KOPT-K1 (cell line): ENCODE data around the gene CNNM2.
A peak's percentile ranks its signal among the peaks of the same experiment; 100 is the strongest.

ENCODE experiments used
- H3K27ac ChIP-seq: fragments of 200-600 bp; sonication (generic); 2 replicates; pipeline ENCODE4 v1.5.1; 2016; ENCODE audit warnings: antibody characterized with exemption, mild to moderate bottlenecking, low read depth, low read length; ENCODE audit not compliant: poor library complexity, severe bottlenecking
- H3K36me3 ChIP-seq: fragments of 200-600 bp; sonication (generic); 2 replicates; pipeline ENCODE4 v1.5.1; 2017; ENCODE audit warnings: antibody characterized with exemption, mild to moderate bottlenecking, low read length, moderate library complexity; ENCODE audit not compliant: insufficient read depth
- H3K9me3 ChIP-seq: fragments of 200-600 bp; sonication (generic); 2 replicates; pipeline ENCODE4 v1.5.1; 2017; ENCODE audit warnings: antibody characterized with exemption, low read length, mild to moderate bottlenecking; ENCODE audit not compliant: insufficient read depth, poor library complexity, severe bottlenecking

CNNM2 gene

GRCh38 chr10:102917962-102918816 is at the start of gene CNNM2:
Gene CNNM2 (plus strand): TSS chr10:102918294. CDS start chr10:102918481, 187 bp downstream.
- Histone ChIP-seq H3K27ac (peak within 1 kb of the TSS; percentile 63), H3K36me3 (no peaks in the 10 kb centered on the region), H3K9me3 (no peaks in the 10 kb centered on the region)

GRCh38 chr10:102868911-102869257 is 49.2 kb upstream of the CNNM2 start:
- Histone ChIP-seq H3K27ac (peak overlapping the region; percentile 65), H3K9me3 (no peaks in the 10 kb centered on the region)

GRCh38 chr10:102869258-102870198 is 48.6 kb upstream of the CNNM2 start, which contains the start of gene AS3MT:
Gene AS3MT (plus strand): TSS chr10:102869470. CDS start chr10:102869593, 123 bp downstream.
- Histone ChIP-seq H3K36me3 (no peaks in the 10 kb centered on the region), H3K9me3 (no peaks in the 10 kb centered on the region), H3K27ac (peak within 1 kb of the TSS; percentile 65)

More at GRCh38 chr10:102868911-102869257, 49.2 kb upstream of the CNNM2 start:
- peaks cover under 1% of the 10 kb centered on the region; the same call in 1 of the 2 replicates for H3K36me3 ChIP-seq

- no peak overlapping the region for H3K27ac ChIP-seq
- no peaks in the 10 kb centered on the region for H3K36me3 ChIP-seq
- H3K9me3 ChIP-seq = no peaks in the 10 kb centered on the region
Observed at GRCh38 chr10:102870221-102870620, 47.9 kb upstream of the CNNM2 start.

- Histone ChIP-seq H3K36me3 (peaks cover 5% of the 10 kb centered on the region; the same call in 1 of the 2 replicates), H3K9me3 (no peaks in the 10 kb centered on the region), H3K27ac (no peak overlapping the region)
Observed at GRCh38 chr10:102872163-102872562, 45.9 kb upstream of the CNNM2 start.

- H3K9me3 ChIP-seq = no peaks in the 10 kb centered on the region
- peaks cover 26% of the 10 kb centered on the region; the same call in 1 of the 2 replicates for H3K36me3 ChIP-seq
- H3K27ac ChIP-seq = no peak overlapping the region
Observed at GRCh38 chr10:102876747-102877153, 41.3 kb upstream of the CNNM2 start.

- Histone ChIP-seq H3K9me3 (no peaks in the 10 kb centered on the region), H3K27ac (no peak overlapping the region)
Observed at GRCh38 chr10:102878629-102879028, 39.5 kb upstream of the CNNM2 start.

GRCh38 chr10:102880256-102880655 is 37.8 kb upstream of the CNNM2 start:
- H3K9me3 ChIP-seq = no peaks in the 10 kb centered on the region
- peaks cover 26% of the 10 kb centered on the region; the same call in 1 of the 2 replicates for H3K36me3 ChIP-seq
- no peak overlapping the region for H3K27ac ChIP-seq

More at GRCh38 chr10:102878629-102879028, 39.5 kb upstream of the CNNM2 start:
- H3K36me3 ChIP-seq = peaks cover 26% of the 10 kb centered on the region; the same call in 1 of the 2 replicates

- Histone ChIP-seq H3K36me3 (peaks cover 16% of the 10 kb centered on the region; the same call in 1 of the 2 replicates), H3K9me3 (no peaks in the 10 kb centered on the region), H3K27ac (no peak overlapping the region)
Observed at GRCh38 chr10:102888048-102888447, 30.0 kb upstream of the CNNM2 start.

GRCh38 chr10:102894466-102895213 is 23.5 kb upstream of the CNNM2 start:
- H3K9me3 ChIP-seq = no peaks in the 10 kb centered on the region
- no peak overlapping the region for H3K27ac ChIP-seq
- H3K36me3 ChIP-seq = peaks cover 24% of the 10 kb centered on the region

- no peaks in the 10 kb centered on the region for H3K9me3 ChIP-seq
Observed at GRCh38 chr10:102900006-102900405, 18.1 kb upstream of the CNNM2 start.

GRCh38 chr10:102904346-102904745 is 13.7 kb upstream of the CNNM2 start:
- H3K9me3 ChIP-seq = no peaks in the 10 kb centered on the region
- H3K36me3 ChIP-seq = no peaks in the 10 kb centered on the region
- H3K27ac ChIP-seq = no peak overlapping the region

More at GRCh38 chr10:102900006-102900405, 18.1 kb upstream of the CNNM2 start:
- Histone ChIP-seq H3K36me3 (peaks cover 4% of the 10 kb centered on the region; the same call in 1 of the 2 replicates), H3K27ac (no peak overlapping the region)

GRCh38 chr10:102906507-102906906 is 11.6 kb upstream of the CNNM2 start:
- H3K27ac ChIP-seq = no peak overlapping the region

GRCh38 chr10:102914781-102915180 is 3.3 kb upstream of the CNNM2 start:
- no peaks in the 10 kb centered on the region for H3K9me3 ChIP-seq
- H3K27ac ChIP-seq = no peak overlapping the region
- no peaks in the 10 kb centered on the region for H3K36me3 ChIP-seq

More at GRCh38 chr10:102906507-102906906, 11.6 kb upstream of the CNNM2 start:
- no peaks in the 10 kb centered on the region for H3K9me3 ChIP-seq
- H3K36me3 ChIP-seq = no peaks in the 10 kb centered on the region
